Transverse colon (tissue), 4 donors: ENCODE measurements around the gene PTPRN2. TPM values are rescaled to one million over a fixed set of nuclear protein-coding genes. Genes with fewer than 3 reads are reported as not detected.

Source experiments
- DNase-seq: peaks from one replicate; pipeline ENCODE4 v3.0.0-alpha.2; 2019
- H3K27ac ChIP-seq, 4 donors: fragments of 200-600 bp; sonication (generic); 2 replicates each; pipeline ENCODE4 v1.5.1; 2016 to 2018; ENCODE audit warnings: inconsistent platforms in 4 of 4
- H3K27me3 ChIP-seq: fragments of 200-600 bp; sonication (generic); 2 replicates; pipeline ENCODE4 v1.5.1; 2017; ENCODE audit warnings: inconsistent platforms
- H3K36me3 ChIP-seq, 4 donors: fragments of 200-600 bp; sonication (generic); 2 replicates each; pipeline ENCODE4 v1.5.1; 2017 to 2019; ENCODE audit warnings: inconsistent platforms in 4 of 4
- H3K4me1 ChIP-seq, 4 donors: fragments of 200-600 bp; sonication (generic); 2 replicates each; pipeline ENCODE4 v1.5.1; 2017 to 2020; ENCODE audit warnings: inconsistent platforms in 4 of 4
- H3K4me3 ChIP-seq, 4 donors: fragments of 200-600 bp; sonication (generic); 1 replicate in 1 of 4; 2 replicates in 3 of 4; pipeline versions ENCODE4 v1.5.1 to v1.6.1; 2017 to 2019; ENCODE audit warnings: inconsistent platforms in 4 of 4
- H3K9me3 ChIP-seq, 2 donors: fragments of 200-600 bp; sonication (generic); 2 replicates each; pipeline ENCODE4 v1.5.1; 2017 to 2019; ENCODE audit warnings: inconsistent platforms in 2 of 2
- CTCF ChIP-seq, 5 experiments: fragments of 200-600 bp in 3 of 5; fragments of 450-650 bp in 2 of 5; sonication (generic) in 3 of 5; IDR thresholded peaks; 1 replicate in 2 of 5; 2 replicates in 3 of 5; pipeline ENCODE4 v1.5.1; 2016 to 2017; ENCODE audit warnings: antibody characterized with exemption in 5 of 5, inconsistent platforms in 3 of 5, mild to moderate bottlenecking in 2 of 5, moderate library complexity in 1 of 5
- EP300 ChIP-seq: sonication (generic); formaldehyde crosslinking; IDR thresholded peaks from one replicate; pipeline ENCODE4 v1.6.1; 2017; ENCODE audit warnings: antibody characterized with exemption, low read depth
- POLR2A ChIP-seq: fragments of 450-650 bp; IDR thresholded peaks from one replicate; pipeline ENCODE4 v1.6.1; 2016; ENCODE audit warnings: antibody characterized with exemption, mild to moderate bottlenecking, moderate library complexity
- POLR2AphosphoS5 ChIP-seq, 3 donors: sonication (generic); formaldehyde crosslinking; IDR thresholded peaks; one replicate each; pipeline ENCODE4 v1.6.1; 2016; ENCODE audit warnings: antibody characterized with exemption in 3 of 3
- WGBS, 2 donors: methylation state at CpG; one replicate each; pipeline ENCODE4 v1.1.5; 2018; ENCODE audit warnings: low coverage in 1 of 2; 5-methylcytosine and 5-hydroxymethylcytosine counted together
- in situ Hi-C, 4 donors: fragments of 200-750 bp; cut with MboI; loops; one replicate each; pipeline versions ENCODE4 v1.15.0 to v1.15.1; 2017; ENCODE audit warnings: low sequenced_read_pairs in 3 of 4, low pct_ligation_motif_present in 1 of 4, low pct_unique_long_range_greater_than_20kb in 1 of 4
- intact Hi-C: fragments of 100-400 bp; cut with DNase I; formaldehyde crosslinking; loops from one replicate; pipeline ENCODE4 v1.15.1; 2023; ENCODE audit warnings: low total_unique reads
- total RNA-seq, 4 donors: library from RNA; depleted of rRNA; stranded (reverse); fragments of >200 nt; gene quantifications; one replicate each; pipeline ENCODE4 v1.1.0, GENCODE V29; 2016

PTPRN2 gene
- total RNA-seq, 4 donors from 2014 or later, result 15.4 to 31.1 (median 21.8) TPM

GRCh38 chr7:157785486-157786186 is 802.0 kb downstream of the PTPRN2 start:
- 30 to 90% methylated on average over 2 to 32 of the region's 32 CpGs for WGBS, 2 donors
- TF ChIP-seq POLR2AphosphoS5 (IDR thresholded peaks at IDR 0.05), result no peak
- no peak for TF ChIP-seq POLR2A
- no peak for TF ChIP-seq EP300
- no peak for TF ChIP-seq CTCF (IDR thresholded peaks at IDR 0.05)
- in situ Hi-C loops, result no loop called here
- H3K9me3 ChIP-seq, result no peaks in the 10 kb centered on the region
- no peaks in the 10 kb centered on the region for H3K27me3 ChIP-seq
- no peak for DNase-seq
- no peaks in the 10 kb centered on the region for H3K4me1 ChIP-seq
- H3K36me3 ChIP-seq, result no peaks in the 10 kb centered on the region
- intact Hi-C loops, result no loop called here
- no peak overlapping the region for H3K4me3 ChIP-seq
- no peak overlapping the region for H3K27ac ChIP-seq

DNA sequence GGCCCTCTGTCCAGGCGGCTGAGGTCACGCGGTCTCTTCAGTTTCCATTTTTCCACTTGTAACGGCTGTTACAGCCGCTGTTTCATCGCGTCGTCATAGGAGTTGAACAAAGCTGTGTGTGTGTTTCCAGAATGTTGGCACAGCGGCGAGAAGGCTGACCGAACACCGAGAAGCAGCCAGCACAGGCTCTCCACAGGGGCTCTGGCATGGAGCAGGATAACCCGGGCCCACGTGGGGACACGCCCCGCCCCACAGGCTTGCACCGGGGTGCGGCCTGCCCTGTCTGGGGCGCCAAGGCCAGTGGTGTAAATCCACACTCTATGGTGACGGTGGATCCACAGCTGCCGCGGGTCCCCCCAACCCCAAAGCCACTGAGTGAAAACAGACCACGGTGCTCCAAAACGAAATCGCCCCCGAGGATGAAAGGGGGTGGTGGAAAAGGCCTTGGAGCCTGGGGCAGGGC is 802.6 kb downstream of the PTPRN2 start:
- Histone ChIP-seq H3K27ac (no peak overlapping the region), H3K4me1 (no peaks in the 10 kb centered on the region), H3K27me3 (no peaks in the 10 kb centered on the region), H3K36me3 (no peaks in the 10 kb centered on the region), H3K9me3 (no peaks in the 10 kb centered on the region), H3K4me3 (no peak overlapping the region)
- WGBS, 2 donors, result 88 to 100% methylated on average over 3 to 26 of the region's 26 CpGs
- intact Hi-C loops (no loop called here), in situ Hi-C loops (no loop called here)
- no peak for DNase-seq
- TF ChIP-seq CTCF (IDR thresholded peaks at IDR 0.05) (no peak), POLR2AphosphoS5 (IDR thresholded peaks at IDR 0.05) (no peak), POLR2A (no peak), EP300 (no peak)

GRCh38 chr7:157784041-157784835 is 803.4 kb downstream of the PTPRN2 start:
- no peak for DNase-seq
- in situ Hi-C loops, result no loop called here
- whole genome bisulfite sequencing, 2 donors, result 73% methylated on average over 27 of the region's 27 CpGs; no CpG with 5 or more reads in 1 of the 2 donors
- Histone ChIP-seq H3K27ac (no peak overlapping the region), H3K36me3 (no peaks in the 10 kb centered on the region), H3K27me3 (no peaks in the 10 kb centered on the region), H3K4me3 (no peak overlapping the region), H3K4me1 (no peaks in the 10 kb centered on the region), H3K9me3 (no peaks in the 10 kb centered on the region)
- TF ChIP-seq POLR2A, result no peak
- TF ChIP-seq EP300, result no peak
- TF ChIP-seq CTCF (IDR thresholded peaks at IDR 0.05), result no peak
- no peak for TF ChIP-seq POLR2AphosphoS5 (IDR thresholded peaks at IDR 0.05)
- intact Hi-C loops, result no loop called here

- no peaks in the 10 kb centered on the region for H3K4me1 ChIP-seq
- intact Hi-C loops, result no loop called here
- TF ChIP-seq CTCF (IDR thresholded peaks at IDR 0.05) (no peak), POLR2AphosphoS5 (IDR thresholded peaks at IDR 0.05) (no peak), EP300 (no peak), POLR2A (no peak)
- H3K27me3 ChIP-seq, result no peaks in the 10 kb centered on the region
- WGBS, 2 donors, result 88% methylated on average over 9 of the region's 12 CpGs; no CpG with 5 or more reads in 1 of the 2 donors
- no peak overlapping the region for H3K27ac ChIP-seq
- no peak overlapping the region for H3K4me3 ChIP-seq
- H3K9me3 ChIP-seq, result no peaks in the 10 kb centered on the region
- H3K36me3 ChIP-seq, result no peaks in the 10 kb centered on the region
- DNase-seq, result no peak
- in situ Hi-C loops, result no loop called here
Observed at GRCh38 chr7:157782041-157782440, 805.6 kb downstream of the PTPRN2 start.
